GM23338 (cell line): ENCODE data around the gene U2SURP. TPM values are rescaled to one million over a fixed set of nuclear protein-coding genes. Genes with fewer than 3 reads are reported as not detected.

Source experiments
- ATAC-seq: fragments of 200-7000 bp; cut with Tn5 transposase; 3 replicates; pipeline ENCODE4 v1.9.1; 2020
- DNase-seq: peaks from one replicate; pipeline ENCODE4 v3.0.0-alpha.2; 2015; ENCODE audit warnings: low spot score
- H2AFZ ChIP-seq: fragments of 200-600 bp; sonication (generic); 2 replicates; pipeline ENCODE4 v1.8.0; 2016; ENCODE audit warnings: antibody characterized with exemption, mild to moderate bottlenecking, moderate library complexity
- H3F3A ChIP-seq: fragments of 200-600 bp; sonication (generic); replicated peaks from 2 replicates; pipeline ENCODE4 v1.8.0; 2017; ENCODE audit warnings: antibody characterized with exemption, mixed run types, low read depth
- H3K27ac ChIP-seq: fragments of 200-600 bp; sonication (generic); 2 replicates; pipeline ENCODE4 v1.6.1; 2016; ENCODE audit warnings: low read depth
- H3K27me3 ChIP-seq: fragments of 200-600 bp; sonication (generic); 2 replicates; pipeline ENCODE4 v1.8.0; 2016; ENCODE audit warnings: mild to moderate bottlenecking, mixed run types, moderate library complexity; ENCODE audit not compliant: insufficient read depth
- H3K36me3 ChIP-seq: fragments of 200-600 bp; sonication (generic); 2 replicates; pipeline ENCODE4 v1.8.0; 2016; ENCODE audit warnings: mild to moderate bottlenecking; ENCODE audit not compliant: insufficient read depth
- H3K4me1 ChIP-seq: fragments of 200-600 bp; sonication (generic); 2 replicates; pipeline ENCODE4 v1.8.0; 2016; ENCODE audit warnings: mild to moderate bottlenecking, moderate library complexity; ENCODE audit not compliant: insufficient read depth
- H3K4me2 ChIP-seq: fragments of 200-600 bp; sonication (generic); 2 replicates; pipeline ENCODE4 v1.7.1; 2017; ENCODE audit warnings: mixed run types
- H3K4me3 ChIP-seq: fragments of 200-600 bp; sonication (generic); 2 replicates; pipeline ENCODE4 v1.6.1; 2016; ENCODE audit warnings: mixed run types
- H3K79me2 ChIP-seq: fragments of 200-600 bp; sonication (generic); replicated peaks from 2 replicates; pipeline ENCODE4 v1.8.0; 2017; ENCODE audit warnings: mild to moderate bottlenecking; ENCODE audit not compliant: insufficient read depth
- H3K9me2 ChIP-seq: fragments of 200-600 bp; sonication (generic); 2 replicates; pipeline ENCODE4 v1.8.0; 2017; ENCODE audit not compliant: insufficient read depth
- H4K20me1 ChIP-seq: fragments of 200-600 bp; sonication (generic); replicated peaks from 2 replicates; pipeline ENCODE4 v1.8.0; 2017; ENCODE audit warnings: mild to moderate bottlenecking; ENCODE audit not compliant: insufficient read depth
- H3K27ac Mint-ChIP-seq: 2 replicates; pipeline ENCODE4 v1.8.0; 2020; ENCODE audit warnings: inconsistent platforms, mild to moderate bottlenecking, moderate library complexity, mixed read lengths
- H3K27me3 Mint-ChIP-seq: 3 replicates; pipeline ENCODE4 v1.8.0; 2022; ENCODE audit warnings: low read depth, mild to moderate bottlenecking, moderate library complexity, mixed read lengths, inconsistent platforms; ENCODE audit not compliant: insufficient read depth, poor library complexity
- H3K36me3 Mint-ChIP-seq: 3 replicates; pipeline ENCODE4 v1.8.0; 2021; ENCODE audit warnings: low read depth, mild to moderate bottlenecking, inconsistent platforms, moderate library complexity, mixed read lengths
- H3K4me1 Mint-ChIP-seq: 3 replicates; pipeline ENCODE4 v1.8.0; 2020; ENCODE audit warnings: mild to moderate bottlenecking, inconsistent platforms, mixed read lengths
- H3K4me3 Mint-ChIP-seq: 3 replicates; pipeline ENCODE4 v1.8.0; 2021; ENCODE audit warnings: moderate library complexity, mild to moderate bottlenecking, inconsistent platforms, mixed read lengths
- H3K9me3 Mint-ChIP-seq: 3 replicates; pipeline ENCODE4 v1.8.0; 2020; ENCODE audit warnings: moderate library complexity, mild to moderate bottlenecking, inconsistent platforms, mixed read lengths
- CREB1 ChIP-seq: fragments of 250-450 bp; sonication (Bioruptor Pico); IDR thresholded peaks from 2 replicates; pipeline ENCODE4 v1.5.0; 2020; ENCODE audit warnings: low read depth, mild to moderate bottlenecking, moderate library complexity
- NANOG ChIP-seq: IDR thresholded peaks from 2 replicates; pipeline ENCODE4 v1.6.1; 2016; ENCODE audit warnings: antibody characterized with exemption, borderline replicate concordance
- STAT1 ChIP-seq: IDR thresholded peaks from one replicate; pipeline ENCODE4 v1.6.1; 2016; ENCODE audit warnings: antibody characterized with exemption; ENCODE audit not compliant: unreplicated experiment
- ZNF114 ChIP-seq: fragments of 250-450 bp; sonication (Bioruptor Pico); IDR thresholded peaks from 2 replicates; pipeline ENCODE4 v1.5.0; 2020; ENCODE audit warnings: mild to moderate bottlenecking, moderate library complexity
- ZNF331 ChIP-seq: fragments of 250-450 bp; sonication (Bioruptor Pico); IDR thresholded peaks from 2 replicates; pipeline ENCODE4 v1.5.0; 2020; ENCODE audit warnings: low read depth, mild to moderate bottlenecking, moderate library complexity
- polyA plus RNA-seq: library from polyadenylated mRNA; unstranded; fragments of >200 nt; fragmentation: Nextera tagmentation; extraction: Ambion mirVana; gene quantifications from 2 replicates; pipeline ENCODE4 v1.2.1, GENCODE V29; 2016
- total RNA-seq: library from RNA; depleted of rRNA; stranded (reverse); fragments of >200 nt; shearing (Covaris generic); gene quantifications from 2 replicates; pipeline ENCODE4 v1.2.3, GENCODE V29; 2014
- TF ChIP-seq, protein P1 (sequence below): fragments of 250-450 bp; sonication (Bioruptor Pico); IDR thresholded peaks from 2 replicates; pipeline ENCODE4 v1.5.0; 2020; ENCODE audit warnings: mild to moderate bottlenecking, moderate library complexity
- TF ChIP-seq, protein P2 (sequence below), 2 experiments: fragments of 200-600 bp in 1 of 2; sonication (generic) in 1 of 2; conservative IDR thresholded peaks; 2 replicates each; pipeline versions ENCODE4 v1.5.1 to v1.6.1; 2016 to 2017; ENCODE audit warnings: antibody characterized with exemption in 2 of 2, low read depth in 2 of 2, mild to moderate bottlenecking in 2 of 2, moderate library complexity in 1 of 2
- TF ChIP-seq, protein P3 (sequence below): IDR thresholded peaks from one replicate; pipeline ENCODE4 v1.6.1; 2018; ENCODE audit warnings: antibody characterized with exemption; ENCODE audit not compliant: unreplicated experiment
- TF ChIP-seq, protein P4 (sequence below): IDR thresholded peaks from 2 replicates; pipeline ENCODE4 v1.6.1; 2016; ENCODE audit warnings: antibody characterized with exemption

The U2SURP gene
- total and polyA plus RNA-seq, 2 experiments from 2014 or later, result 116 to 372 TPM

DNA sequence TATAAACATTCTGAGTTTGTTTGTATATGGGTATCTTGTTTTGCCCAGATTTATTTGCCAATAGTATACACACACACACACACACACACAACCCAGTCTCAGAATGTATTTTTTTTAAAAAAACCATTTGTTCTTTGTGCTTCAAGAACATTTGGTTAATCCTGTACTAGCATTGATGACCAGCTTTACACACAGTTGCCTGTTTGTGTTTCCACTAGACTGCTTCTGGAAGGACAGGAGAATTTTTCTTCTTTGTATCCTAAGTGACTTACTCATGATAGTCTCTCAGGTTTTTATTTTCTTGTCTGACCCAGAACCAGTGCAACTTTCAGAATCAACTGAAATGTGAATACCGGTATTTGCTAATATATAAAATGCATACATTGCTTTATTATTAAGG is 40.5 kb downstream of the U2SURP start:
- H3K27ac Mint-ChIP-seq, result no peak overlapping the region
- H3K4me1 ChIP-seq, result no peaks in the 10 kb centered on the region
- peaks cover 7% of the 10 kb centered on the region; the same call in 1 of the 3 replicates for H3K9me3 Mint-ChIP-seq
- H3K4me3 Mint-ChIP-seq, result no peak overlapping the region
- H3K4me1 Mint-ChIP-seq, result no peaks in the 10 kb centered on the region
- no peak overlapping the region for H3K27ac ChIP-seq
- peaks cover 22% of the 10 kb centered on the region for H3K79me2 ChIP-seq
- TF ChIP-seq STAT1 (no peak), CREB1 (CRISPR knock-in tag) (no peak), NANOG (no peak), ZNF331 (CRISPR knock-in tag) (no peak), ZNF114 (CRISPR knock-in tag) (no peak)
- TF ChIP-seq, protein P1, sequence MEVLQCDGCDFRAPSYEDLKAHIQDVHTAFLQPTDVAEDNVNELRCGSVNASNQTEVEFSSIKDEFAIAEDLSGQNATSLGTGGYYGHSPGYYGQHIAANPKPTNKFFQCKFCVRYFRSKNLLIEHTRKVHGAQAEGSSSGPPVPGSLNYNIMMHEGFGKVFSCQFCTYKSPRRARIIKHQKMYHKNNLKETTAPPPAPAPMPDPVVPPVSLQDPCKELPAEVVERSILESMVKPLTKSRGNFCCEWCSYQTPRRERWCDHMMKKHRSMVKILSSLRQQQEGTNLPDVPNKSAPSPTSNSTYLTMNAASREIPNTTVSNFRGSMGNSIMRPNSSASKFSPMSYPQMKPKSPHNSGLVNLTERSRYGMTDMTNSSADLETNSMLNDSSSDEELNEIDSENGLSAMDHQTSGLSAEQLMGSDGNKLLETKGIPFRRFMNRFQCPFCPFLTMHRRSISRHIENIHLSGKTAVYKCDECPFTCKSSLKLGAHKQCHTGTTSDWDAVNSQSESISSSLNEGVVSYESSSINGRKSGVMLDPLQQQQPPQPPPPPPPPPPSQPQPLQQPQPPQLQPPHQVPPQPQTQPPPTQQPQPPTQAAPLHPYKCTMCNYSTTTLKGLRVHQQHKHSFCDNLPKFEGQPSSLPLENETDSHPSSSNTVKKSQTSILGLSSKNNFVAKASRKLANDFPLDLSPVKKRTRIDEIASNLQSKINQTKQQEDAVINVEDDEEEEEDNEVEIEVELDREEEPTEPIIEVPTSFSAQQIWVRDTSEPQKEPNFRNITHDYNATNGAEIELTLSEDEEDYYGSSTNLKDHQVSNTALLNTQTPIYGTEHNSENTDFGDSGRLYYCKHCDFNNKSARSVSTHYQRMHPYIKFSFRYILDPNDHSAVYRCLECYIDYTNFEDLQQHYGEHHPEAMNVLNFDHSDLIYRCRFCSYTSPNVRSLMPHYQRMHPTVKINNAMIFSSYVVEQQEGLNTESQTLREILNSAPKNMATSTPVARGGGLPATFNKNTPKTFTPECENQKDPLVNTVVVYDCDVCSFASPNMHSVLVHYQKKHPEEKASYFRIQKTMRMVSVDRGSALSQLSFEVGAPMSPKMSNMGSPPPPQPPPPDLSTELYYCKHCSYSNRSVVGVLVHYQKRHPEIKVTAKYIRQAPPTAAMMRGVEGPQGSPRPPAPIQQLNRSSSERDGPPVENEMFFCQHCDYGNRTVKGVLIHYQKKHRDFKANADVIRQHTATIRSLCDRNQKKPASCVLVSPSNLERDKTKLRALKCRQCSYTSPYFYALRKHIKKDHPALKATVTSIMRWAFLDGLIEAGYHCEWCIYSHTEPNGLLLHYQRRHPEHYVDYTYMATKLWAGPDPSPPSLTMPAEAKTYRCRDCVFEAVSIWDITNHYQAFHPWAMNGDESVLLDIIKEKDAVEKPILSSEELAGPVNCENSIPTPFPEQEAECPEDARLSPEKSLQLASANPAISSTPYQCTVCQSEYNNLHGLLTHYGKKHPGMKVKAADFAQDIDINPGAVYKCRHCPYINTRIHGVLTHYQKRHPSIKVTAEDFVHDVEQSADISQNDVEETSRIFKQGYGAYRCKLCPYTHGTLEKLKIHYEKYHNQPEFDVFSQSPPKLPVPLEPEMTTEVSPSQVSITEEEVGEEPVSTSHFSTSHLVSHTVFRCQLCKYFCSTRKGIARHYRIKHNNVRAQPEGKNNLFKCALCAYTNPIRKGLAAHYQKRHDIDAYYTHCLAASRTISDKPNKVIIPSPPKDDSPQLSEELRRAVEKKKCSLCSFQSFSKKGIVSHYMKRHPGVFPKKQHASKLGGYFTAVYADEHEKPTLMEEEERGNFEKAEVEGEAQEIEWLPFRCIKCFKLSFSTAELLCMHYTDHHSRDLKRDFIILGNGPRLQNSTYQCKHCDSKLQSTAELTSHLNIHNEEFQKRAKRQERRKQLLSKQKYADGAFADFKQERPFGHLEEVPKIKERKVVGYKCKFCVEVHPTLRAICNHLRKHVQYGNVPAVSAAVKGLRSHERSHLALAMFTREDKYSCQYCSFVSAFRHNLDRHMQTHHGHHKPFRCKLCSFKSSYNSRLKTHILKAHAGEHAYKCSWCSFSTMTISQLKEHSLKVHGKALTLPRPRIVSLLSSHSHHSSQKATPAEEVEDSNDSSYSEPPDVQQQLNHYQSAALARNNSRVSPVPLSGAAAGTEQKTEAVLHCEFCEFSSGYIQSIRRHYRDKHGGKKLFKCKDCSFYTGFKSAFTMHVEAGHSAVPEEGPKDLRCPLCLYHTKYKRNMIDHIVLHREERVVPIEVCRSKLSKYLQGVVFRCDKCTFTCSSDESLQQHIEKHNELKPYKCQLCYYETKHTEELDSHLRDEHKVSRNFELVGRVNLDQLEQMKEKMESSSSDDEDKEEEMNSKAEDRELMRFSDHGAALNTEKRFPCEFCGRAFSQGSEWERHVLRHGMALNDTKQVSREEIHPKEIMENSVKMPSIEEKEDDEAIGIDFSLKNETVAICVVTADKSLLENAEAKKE, result no peak
- TF ChIP-seq, protein P2, sequence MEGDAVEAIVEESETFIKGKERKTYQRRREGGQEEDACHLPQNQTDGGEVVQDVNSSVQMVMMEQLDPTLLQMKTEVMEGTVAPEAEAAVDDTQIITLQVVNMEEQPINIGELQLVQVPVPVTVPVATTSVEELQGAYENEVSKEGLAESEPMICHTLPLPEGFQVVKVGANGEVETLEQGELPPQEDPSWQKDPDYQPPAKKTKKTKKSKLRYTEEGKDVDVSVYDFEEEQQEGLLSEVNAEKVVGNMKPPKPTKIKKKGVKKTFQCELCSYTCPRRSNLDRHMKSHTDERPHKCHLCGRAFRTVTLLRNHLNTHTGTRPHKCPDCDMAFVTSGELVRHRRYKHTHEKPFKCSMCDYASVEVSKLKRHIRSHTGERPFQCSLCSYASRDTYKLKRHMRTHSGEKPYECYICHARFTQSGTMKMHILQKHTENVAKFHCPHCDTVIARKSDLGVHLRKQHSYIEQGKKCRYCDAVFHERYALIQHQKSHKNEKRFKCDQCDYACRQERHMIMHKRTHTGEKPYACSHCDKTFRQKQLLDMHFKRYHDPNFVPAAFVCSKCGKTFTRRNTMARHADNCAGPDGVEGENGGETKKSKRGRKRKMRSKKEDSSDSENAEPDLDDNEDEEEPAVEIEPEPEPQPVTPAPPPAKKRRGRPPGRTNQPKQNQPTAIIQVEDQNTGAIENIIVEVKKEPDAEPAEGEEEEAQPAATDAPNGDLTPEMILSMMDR (conservative IDR thresholded peaks at IDR 0.05; ENCODE audit: low read depth in 2 of 2), result no peak
- TF ChIP-seq, protein P3, sequence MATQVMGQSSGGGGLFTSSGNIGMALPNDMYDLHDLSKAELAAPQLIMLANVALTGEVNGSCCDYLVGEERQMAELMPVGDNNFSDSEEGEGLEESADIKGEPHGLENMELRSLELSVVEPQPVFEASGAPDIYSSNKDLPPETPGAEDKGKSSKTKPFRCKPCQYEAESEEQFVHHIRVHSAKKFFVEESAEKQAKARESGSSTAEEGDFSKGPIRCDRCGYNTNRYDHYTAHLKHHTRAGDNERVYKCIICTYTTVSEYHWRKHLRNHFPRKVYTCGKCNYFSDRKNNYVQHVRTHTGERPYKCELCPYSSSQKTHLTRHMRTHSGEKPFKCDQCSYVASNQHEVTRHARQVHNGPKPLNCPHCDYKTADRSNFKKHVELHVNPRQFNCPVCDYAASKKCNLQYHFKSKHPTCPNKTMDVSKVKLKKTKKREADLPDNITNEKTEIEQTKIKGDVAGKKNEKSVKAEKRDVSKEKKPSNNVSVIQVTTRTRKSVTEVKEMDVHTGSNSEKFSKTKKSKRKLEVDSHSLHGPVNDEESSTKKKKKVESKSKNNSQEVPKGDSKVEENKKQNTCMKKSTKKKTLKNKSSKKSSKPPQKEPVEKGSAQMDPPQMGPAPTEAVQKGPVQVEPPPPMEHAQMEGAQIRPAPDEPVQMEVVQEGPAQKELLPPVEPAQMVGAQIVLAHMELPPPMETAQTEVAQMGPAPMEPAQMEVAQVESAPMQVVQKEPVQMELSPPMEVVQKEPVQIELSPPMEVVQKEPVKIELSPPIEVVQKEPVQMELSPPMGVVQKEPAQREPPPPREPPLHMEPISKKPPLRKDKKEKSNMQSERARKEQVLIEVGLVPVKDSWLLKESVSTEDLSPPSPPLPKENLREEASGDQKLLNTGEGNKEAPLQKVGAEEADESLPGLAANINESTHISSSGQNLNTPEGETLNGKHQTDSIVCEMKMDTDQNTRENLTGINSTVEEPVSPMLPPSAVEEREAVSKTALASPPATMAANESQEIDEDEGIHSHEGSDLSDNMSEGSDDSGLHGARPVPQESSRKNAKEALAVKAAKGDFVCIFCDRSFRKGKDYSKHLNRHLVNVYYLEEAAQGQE, result no peak
- TF ChIP-seq, protein P4, sequence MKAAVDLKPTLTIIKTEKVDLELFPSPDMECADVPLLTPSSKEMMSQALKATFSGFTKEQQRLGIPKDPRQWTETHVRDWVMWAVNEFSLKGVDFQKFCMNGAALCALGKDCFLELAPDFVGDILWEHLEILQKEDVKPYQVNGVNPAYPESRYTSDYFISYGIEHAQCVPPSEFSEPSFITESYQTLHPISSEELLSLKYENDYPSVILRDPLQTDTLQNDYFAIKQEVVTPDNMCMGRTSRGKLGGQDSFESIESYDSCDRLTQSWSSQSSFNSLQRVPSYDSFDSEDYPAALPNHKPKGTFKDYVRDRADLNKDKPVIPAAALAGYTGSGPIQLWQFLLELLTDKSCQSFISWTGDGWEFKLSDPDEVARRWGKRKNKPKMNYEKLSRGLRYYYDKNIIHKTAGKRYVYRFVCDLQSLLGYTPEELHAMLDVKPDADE, result no peak
- H3K36me3 ChIP-seq, result peaks cover 60% of the 10 kb centered on the region
- peaks cover 72% of the 10 kb centered on the region for H3K36me3 Mint-ChIP-seq
- H2AFZ ChIP-seq, result no peak overlapping the region
- DNase-seq (no peak), ATAC-seq (no peak)
- H4K20me1 ChIP-seq, result peaks cover 7% of the 10 kb centered on the region
- no peaks in the 10 kb centered on the region for H3F3A ChIP-seq
- H3K27me3 Mint-ChIP-seq, result no peaks in the 10 kb centered on the region
- no peaks in the 10 kb centered on the region for H3K9me2 ChIP-seq
- no peak overlapping the region for H3K4me3 ChIP-seq
- H3K27me3 ChIP-seq, result no peaks in the 10 kb centered on the region
- no peak overlapping the region for H3K4me2 ChIP-seq
